GM18505 (cell line): ENCODE measurements around the gene CNTN6.

Source experiments
- ATAC-seq: cut with Tn5 transposase; IDR thresholded peaks from one replicate; pipeline ENCODE4 v1.9.1; 2021; ENCODE audit not compliant: unreplicated experiment
- POLR2A ChIP-seq: IDR thresholded peaks from 4 replicates; pipeline ENCODE4 v1.6.1; 2011; ENCODE audit warnings: borderline replicate concordance; ENCODE audit not compliant: insufficient read depth, insufficient read length; ENCODE audit errors: extremely low read depth

CNTN6 gene

DNA sequence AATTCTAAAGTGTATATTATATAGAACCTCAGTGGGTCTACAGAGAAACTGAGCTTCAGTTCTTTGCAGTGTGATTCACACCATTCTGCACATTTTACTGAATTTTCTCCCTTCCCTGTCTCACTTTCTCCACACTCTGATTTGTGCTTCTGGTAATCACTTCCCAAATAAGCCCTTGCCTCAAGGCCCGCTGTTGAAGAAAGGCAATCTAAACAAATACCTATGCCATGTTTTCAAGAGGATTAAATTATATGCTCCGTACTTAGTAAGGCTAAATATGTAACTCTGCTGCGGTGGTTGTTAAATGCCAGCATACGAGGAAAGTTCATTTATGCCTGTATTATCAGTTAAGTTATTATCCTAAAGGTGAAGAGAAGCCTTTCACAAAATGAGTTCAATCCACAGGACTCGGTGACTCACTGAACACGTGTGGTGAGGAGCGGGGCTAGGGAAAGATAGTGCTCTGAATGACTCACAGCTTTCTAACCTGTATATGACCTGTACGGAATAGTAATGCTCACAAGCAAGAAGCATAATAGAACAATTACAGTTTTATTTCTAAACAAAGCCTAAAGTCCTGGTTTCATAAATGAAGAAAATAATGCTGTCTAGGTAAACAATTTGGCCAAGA lies 25.1 kb downstream of the CNTN6 start:
- no peak for ATAC-seq
- no peak for TF ChIP-seq POLR2A

DNA sequence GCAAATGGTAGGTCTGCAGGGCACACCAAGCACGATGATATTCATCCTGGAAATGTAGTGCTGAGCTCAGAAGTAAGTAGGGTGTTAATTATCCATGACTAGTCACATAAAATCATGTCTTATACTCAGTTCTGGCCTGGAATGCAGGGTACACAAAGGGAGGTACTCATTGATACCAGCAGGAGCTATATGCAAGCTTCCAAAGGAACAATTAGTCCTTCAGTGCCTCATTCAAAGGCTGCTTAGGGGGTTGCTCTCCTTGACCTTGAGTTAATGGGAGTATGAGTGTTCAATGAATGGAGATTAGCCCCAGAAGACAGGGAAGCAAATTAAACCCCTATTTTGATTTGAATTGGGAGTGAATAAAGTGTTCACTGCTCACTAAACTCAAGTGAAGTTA lies 38.3 kb downstream of the CNTN6 start:
- no peak for ATAC-seq
- TF ChIP-seq POLR2A: no peak

- ATAC-seq: no peak
- TF ChIP-seq POLR2A: no peak
Measured at GRCh38 chr3:1135194-1135593, 42.4 kb downstream of the CNTN6 start.

GRCh38 chr3:1138036-1138435 lies 45.2 kb downstream of the CNTN6 start:
- ATAC-seq: no peak
- no peak for TF ChIP-seq POLR2A

DNA sequence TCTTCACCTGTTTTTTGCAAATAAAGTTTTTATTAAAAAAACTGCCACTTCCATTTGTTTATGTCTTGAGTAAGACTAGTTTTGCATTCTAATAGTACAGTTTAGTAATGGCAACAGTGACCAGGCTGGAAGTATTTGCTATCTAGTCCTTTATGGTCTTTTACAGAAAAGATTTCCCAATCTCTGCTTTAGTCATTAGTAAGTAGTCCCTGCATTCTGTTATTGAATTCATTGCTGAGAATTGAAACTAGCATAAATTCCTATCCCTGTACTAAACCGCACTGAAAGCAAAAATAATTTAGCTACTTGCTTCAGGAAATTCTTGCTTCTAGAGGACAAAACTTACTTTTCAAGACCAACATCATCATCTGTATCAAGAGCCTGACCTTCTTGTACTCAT lies 46.2 kb downstream of the CNTN6 start:
- TF ChIP-seq POLR2A: no peak
- no peak for ATAC-seq

GRCh38 chr3:1147326-1147725 lies 54.5 kb downstream of the CNTN6 start:
- ATAC-seq: no peak
- TF ChIP-seq POLR2A: no peak

DNA sequence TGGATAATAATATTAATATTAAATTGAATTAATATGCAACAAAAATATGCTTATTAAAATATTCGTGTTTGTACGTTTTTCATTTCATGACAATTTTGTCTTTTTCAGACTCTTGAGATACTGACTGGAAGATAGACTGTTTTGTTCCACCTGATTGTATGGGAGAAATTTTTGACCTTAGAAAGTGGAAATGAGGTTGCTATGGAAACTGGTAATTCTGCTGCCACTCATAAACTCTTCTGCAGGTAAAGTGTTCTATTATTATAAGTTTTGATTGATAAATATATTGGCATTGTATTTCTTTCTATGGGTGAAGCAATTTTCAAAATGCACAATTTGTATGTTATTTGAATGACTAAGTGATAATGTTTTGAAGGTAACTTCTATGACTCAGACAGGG lies 55.0 kb downstream of the CNTN6 start:
- ATAC-seq: no peak
- TF ChIP-seq POLR2A: no peak

- no peak for TF ChIP-seq POLR2A
- no peak for ATAC-seq
Measured at GRCh38 chr3:1164101-1164500, 71.3 kb downstream of the CNTN6 start.

DNA sequence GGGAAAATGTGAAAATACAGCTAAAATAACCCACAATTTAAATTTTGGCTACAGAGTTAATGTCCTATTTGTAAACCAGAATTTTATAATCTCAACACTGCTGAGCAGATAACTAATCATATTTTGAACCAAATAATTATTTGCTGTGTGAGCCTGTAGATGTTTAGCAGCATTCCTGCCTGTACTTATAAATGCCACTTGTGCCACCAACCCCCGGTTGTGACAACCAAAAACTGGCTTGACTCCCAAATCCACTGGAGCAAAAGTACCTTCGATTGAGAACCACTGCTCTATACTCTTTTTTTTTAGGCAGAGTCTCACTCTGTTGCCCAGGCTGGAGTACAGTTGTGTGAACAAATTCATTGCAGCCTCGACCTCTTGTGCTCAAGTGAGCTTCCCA lies 78.5 kb downstream of the CNTN6 start:
- no peak for ATAC-seq
- TF ChIP-seq POLR2A: no peak

- ATAC-seq: no peak
- no peak for TF ChIP-seq POLR2A
Measured at GRCh38 chr3:1172644-1173043, 79.8 kb downstream of the CNTN6 start.

GRCh38 chr3:1179146-1179545 lies 86.3 kb downstream of the CNTN6 start:
- ATAC-seq: no peak

GRCh38 chr3:1183320-1184048 lies 90.7 kb downstream of the CNTN6 start:
- ATAC-seq: no peak

More at GRCh38 chr3:1179146-1179545, 86.3 kb downstream of the CNTN6 start:
- TF ChIP-seq POLR2A: no peak

DNA sequence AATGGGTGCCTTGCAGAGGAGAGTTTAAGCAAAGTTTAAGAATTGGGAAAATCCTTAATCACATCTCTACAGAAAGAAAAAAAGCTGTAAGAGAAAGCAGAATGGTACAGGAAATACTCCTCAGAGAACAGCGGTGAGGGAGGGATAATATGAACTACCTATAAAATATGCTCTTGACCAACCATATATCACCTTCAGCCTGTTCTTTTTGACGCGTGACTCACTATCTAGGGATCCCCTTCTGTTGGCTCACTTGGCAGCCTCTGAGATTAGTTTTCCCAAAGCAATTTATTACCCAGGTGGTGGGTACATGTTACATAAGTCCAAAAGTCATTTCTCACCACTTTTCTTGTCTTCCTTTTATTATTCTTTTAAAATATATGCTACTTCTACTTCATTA lies 97.7 kb downstream of the CNTN6 start:
- no peak for ATAC-seq
- TF ChIP-seq POLR2A: no peak

More at GRCh38 chr3:1183320-1184048, 90.7 kb downstream of the CNTN6 start:
- TF ChIP-seq POLR2A: no peak

GRCh38 chr3:1191026-1191425 lies 98.2 kb downstream of the CNTN6 start:
- TF ChIP-seq POLR2A: no peak
- ATAC-seq: no peak

- TF ChIP-seq POLR2A: no peak
- ATAC-seq: no peak
Measured at GRCh38 chr3:1195947-1196346, 103.1 kb downstream of the CNTN6 start.

GRCh38 chr3:1197051-1197450 lies 104.2 kb downstream of the CNTN6 start:
- TF ChIP-seq POLR2A: no peak
- ATAC-seq: no peak
